ENCODE measurements around the gene DYNC2H1.
A peak's percentile ranks its signal among the peaks of the same experiment; 100 is the strongest.

The DYNC2H1 gene

GRCh38 chr11:103480421-103480820, 371.2 kb downstream of the DYNC2H1 start:
- Histone ChIP-seq H3K27me3 (ENCODE audit: control insufficient read depth, insufficient read depth, low read length) (no peaks in the 10 kb centered on the region), H3K4me1 (ENCODE audit: control insufficient read depth, insufficient read depth, low read length) (no peaks in the 10 kb centered on the region), H3K36me3 (ENCODE audit: control insufficient read depth, insufficient read depth, low read length) (no peaks in the 10 kb centered on the region), H3K4me3 (ENCODE audit: low read length) (no peak overlapping the region), H3K9me3 (ENCODE audit: control insufficient read depth, insufficient read depth, low read length) (no peaks in the 10 kb centered on the region), H3K27ac (ENCODE audit: low read length) (no peak overlapping the region)
- no peak for DNase-seq (ENCODE audit: low read depth, low spot score)
- WGBS (ENCODE audit: insufficient coverage, insufficient read length): no CpG with 5 or more reads among the region's 4 CpGs

- H3K4me3 ChIP-seq (ENCODE audit: low read length): no peak overlapping the region
- peaks cover 2% of the 10 kb centered on the region; the same call in 1 of the 2 replicates for H3K9me3 ChIP-seq (ENCODE audit: control insufficient read depth, insufficient read depth, low read length)
- H3K36me3 ChIP-seq (ENCODE audit: control insufficient read depth, insufficient read depth, low read length): no peaks in the 10 kb centered on the region; the same call in 1 of the 2 replicates
- no peak overlapping the region for H3K27ac ChIP-seq (ENCODE audit: low read length)
- H3K27me3 ChIP-seq (ENCODE audit: control insufficient read depth, insufficient read depth, low read length): no peaks in the 10 kb centered on the region
- no peak for DNase-seq (ENCODE audit: low read depth, low spot score)
- H3K4me1 ChIP-seq (ENCODE audit: control insufficient read depth, insufficient read depth, low read length): no peaks in the 10 kb centered on the region
Measured at GRCh38 chr11:103483996-103484395, 374.8 kb downstream of the DYNC2H1 start.

GRCh38 chr11:103484545-103484944, 375.3 kb downstream of the DYNC2H1 start:
- no peak for DNase-seq (ENCODE audit: low read depth, low spot score)
- no peaks in the 10 kb centered on the region for H3K27me3 ChIP-seq (ENCODE audit: control insufficient read depth, insufficient read depth, low read length)
- no peak overlapping the region for H3K27ac ChIP-seq (ENCODE audit: low read length)
- no peak overlapping the region for H3K4me3 ChIP-seq (ENCODE audit: low read length)
- WGBS (ENCODE audit: insufficient coverage, insufficient read length): no CpG with 5 or more reads among the region's 3 CpGs
- H3K9me3 ChIP-seq (ENCODE audit: control insufficient read depth, insufficient read depth, low read length): peaks cover 2% of the 10 kb centered on the region; the same call in 1 of the 2 replicates
- no peaks in the 10 kb centered on the region for H3K4me1 ChIP-seq (ENCODE audit: control insufficient read depth, insufficient read depth, low read length)
- no peaks in the 10 kb centered on the region; the same call in 1 of the 2 replicates for H3K36me3 ChIP-seq (ENCODE audit: control insufficient read depth, insufficient read depth, low read length)

GRCh38 chr11:103486604-103487003, 377.4 kb downstream of the DYNC2H1 start:
- H3K4me3 ChIP-seq (ENCODE audit: low read length): no peak overlapping the region
- H3K27me3 ChIP-seq (ENCODE audit: control insufficient read depth, insufficient read depth, low read length): no peaks in the 10 kb centered on the region
- H3K27ac ChIP-seq (ENCODE audit: low read length): no peak overlapping the region
- WGBS (ENCODE audit: insufficient coverage, insufficient read length): no CpG with 5 or more reads among the region's 5 CpGs
- H3K36me3 ChIP-seq (ENCODE audit: control insufficient read depth, insufficient read depth, low read length): no peaks in the 10 kb centered on the region; the same call in 1 of the 2 replicates
- DNase-seq (ENCODE audit: low read depth, low spot score): no peak
- no peaks in the 10 kb centered on the region; the same call in 1 of the 2 replicates for H3K4me1 ChIP-seq (ENCODE audit: control insufficient read depth, insufficient read depth, low read length)
- peaks cover 2% of the 10 kb centered on the region; the same call in 1 of the 2 replicates for H3K9me3 ChIP-seq (ENCODE audit: control insufficient read depth, insufficient read depth, low read length)

- WGBS (ENCODE audit: insufficient coverage, insufficient read length): no CpG with 5 or more reads among the region's 4 CpGs
- Histone ChIP-seq H3K36me3 (ENCODE audit: control insufficient read depth, insufficient read depth, low read length) (no peaks in the 10 kb centered on the region; the same call in 1 of the 2 replicates), H3K4me3 (ENCODE audit: low read length) (no peak overlapping the region), H3K27me3 (ENCODE audit: control insufficient read depth, insufficient read depth, low read length) (no peaks in the 10 kb centered on the region), H3K9me3 (ENCODE audit: control insufficient read depth, insufficient read depth, low read length) (peaks cover 2% of the 10 kb centered on the region; the same call in 1 of the 2 replicates), H3K27ac (ENCODE audit: low read length) (no peak overlapping the region), H3K4me1 (ENCODE audit: control insufficient read depth, insufficient read depth, low read length) (no peaks in the 10 kb centered on the region; the same call in 1 of the 2 replicates)
- DNase-seq (ENCODE audit: low read depth, low spot score): no peak
Measured at GRCh38 chr11:103487113-103487512, 377.9 kb downstream of the DYNC2H1 start.

- peaks cover 2% of the 10 kb centered on the region; the same call in 1 of the 2 replicates for H3K9me3 ChIP-seq (ENCODE audit: control insufficient read depth, insufficient read depth, low read length)
- no peak overlapping the region for H3K4me3 ChIP-seq (ENCODE audit: low read length)
- H3K36me3 ChIP-seq (ENCODE audit: control insufficient read depth, insufficient read depth, low read length): no peaks in the 10 kb centered on the region; the same call in 1 of the 2 replicates
- H3K27ac ChIP-seq (ENCODE audit: low read length): no peak overlapping the region
- no peaks in the 10 kb centered on the region for H3K27me3 ChIP-seq (ENCODE audit: control insufficient read depth, insufficient read depth, low read length)
- DNase-seq (ENCODE audit: low read depth, low spot score): no peak
- H3K4me1 ChIP-seq (ENCODE audit: control insufficient read depth, insufficient read depth, low read length): no peaks in the 10 kb centered on the region; the same call in 1 of the 2 replicates
Measured at GRCh38 chr11:103488031-103488461, 378.8 kb downstream of the DYNC2H1 start.

GRCh38 chr11:103488579-103488978, 379.4 kb downstream of the DYNC2H1 start:
- Histone ChIP-seq H3K9me3 (ENCODE audit: control insufficient read depth, insufficient read depth, low read length) (peaks cover 2% of the 10 kb centered on the region; the same call in 1 of the 2 replicates), H3K4me1 (ENCODE audit: control insufficient read depth, insufficient read depth, low read length) (no peaks in the 10 kb centered on the region; the same call in 1 of the 2 replicates), H3K36me3 (ENCODE audit: control insufficient read depth, insufficient read depth, low read length) (no peaks in the 10 kb centered on the region; the same call in 1 of the 2 replicates), H3K27me3 (ENCODE audit: control insufficient read depth, insufficient read depth, low read length) (no peaks in the 10 kb centered on the region), H3K27ac (ENCODE audit: low read length) (no peak overlapping the region), H3K4me3 (ENCODE audit: low read length) (no peak overlapping the region)
- no peak for DNase-seq (ENCODE audit: low read depth, low spot score)
- no CpG with 5 or more reads among the region's 2 CpGs for WGBS (ENCODE audit: insufficient coverage, insufficient read length)

GRCh38 chr11:103491777-103492176, 382.6 kb downstream of the DYNC2H1 start:
- DNase-seq (ENCODE audit: low read depth, low spot score): peak; percentile 37
- H3K36me3 ChIP-seq (ENCODE audit: control insufficient read depth, insufficient read depth, low read length): no peaks in the 10 kb centered on the region; the same call in 1 of the 2 replicates
- no peaks in the 10 kb centered on the region for H3K27me3 ChIP-seq (ENCODE audit: control insufficient read depth, insufficient read depth, low read length)
- no peaks in the 10 kb centered on the region; the same call in 1 of the 2 replicates for H3K4me1 ChIP-seq (ENCODE audit: control insufficient read depth, insufficient read depth, low read length)
- H3K27ac ChIP-seq (ENCODE audit: low read length): no peak overlapping the region
- peaks cover 2% of the 10 kb centered on the region; the same call in 1 of the 2 replicates for H3K9me3 ChIP-seq (ENCODE audit: control insufficient read depth, insufficient read depth, low read length)
- no peak overlapping the region for H3K4me3 ChIP-seq (ENCODE audit: low read length)
- WGBS (ENCODE audit: insufficient coverage, insufficient read length): no CpG with 5 or more reads among the region's 2 CpGs

- Histone ChIP-seq H3K27ac (ENCODE audit: low read length) (no peak overlapping the region), H3K4me1 (ENCODE audit: control insufficient read depth, insufficient read depth, low read length) (no peaks in the 10 kb centered on the region; the same call in 1 of the 2 replicates), H3K27me3 (ENCODE audit: control insufficient read depth, insufficient read depth, low read length) (no peaks in the 10 kb centered on the region), H3K9me3 (ENCODE audit: control insufficient read depth, insufficient read depth, low read length) (no peaks in the 10 kb centered on the region), H3K36me3 (ENCODE audit: control insufficient read depth, insufficient read depth, low read length) (no peaks in the 10 kb centered on the region), H3K4me3 (ENCODE audit: low read length) (no peak overlapping the region)
- no peak for DNase-seq (ENCODE audit: low read depth, low spot score)
- WGBS (ENCODE audit: insufficient coverage, insufficient read length): no CpG with 5 or more reads among the region's 1 CpG
Measured at GRCh38 chr11:103494491-103494890, 385.3 kb downstream of the DYNC2H1 start.

- H3K27ac ChIP-seq (ENCODE audit: low read length): no peak overlapping the region
- no peak for DNase-seq (ENCODE audit: low read depth, low spot score)
- H3K4me3 ChIP-seq (ENCODE audit: low read length): no peak overlapping the region
- no peaks in the 10 kb centered on the region for H3K27me3 ChIP-seq (ENCODE audit: control insufficient read depth, insufficient read depth, low read length)
- no peaks in the 10 kb centered on the region for H3K9me3 ChIP-seq (ENCODE audit: control insufficient read depth, insufficient read depth, low read length)
- no CpG with 5 or more reads among the region's 1 CpG for WGBS (ENCODE audit: insufficient coverage, insufficient read length)
- H3K4me1 ChIP-seq (ENCODE audit: control insufficient read depth, insufficient read depth, low read length): no peaks in the 10 kb centered on the region
- H3K36me3 ChIP-seq (ENCODE audit: control insufficient read depth, insufficient read depth, low read length): no peaks in the 10 kb centered on the region
Measured at GRCh38 chr11:103497268-103497667, 388.0 kb downstream of the DYNC2H1 start.

- DNase-seq (ENCODE audit: low read depth, low spot score): no peak
- no peaks in the 10 kb centered on the region for H3K36me3 ChIP-seq (ENCODE audit: control insufficient read depth, insufficient read depth, low read length)
- no peak overlapping the region for H3K27ac ChIP-seq (ENCODE audit: low read length)
- H3K9me3 ChIP-seq (ENCODE audit: control insufficient read depth, insufficient read depth, low read length): no peaks in the 10 kb centered on the region
- H3K4me3 ChIP-seq (ENCODE audit: low read length): no peak overlapping the region
- H3K27me3 ChIP-seq (ENCODE audit: control insufficient read depth, insufficient read depth, low read length): no peaks in the 10 kb centered on the region
- H3K4me1 ChIP-seq (ENCODE audit: control insufficient read depth, insufficient read depth, low read length): no peaks in the 10 kb centered on the region
- 100% methylated on average over 1 of the region's 3 CpGs for WGBS (ENCODE audit: insufficient coverage, insufficient read length)
Measured at GRCh38 chr11:103499710-103500340, 390.6 kb downstream of the DYNC2H1 start.

All from iPS DF 6.9 (cell line).